Forelimb muscle (tissue), 1 donor: ENCODE measurements around the gene GALNT17. TPM values are rescaled to one million over a fixed set of nuclear protein-coding genes. Genes with fewer than 3 reads are reported as not detected.

ENCODE experiments used
- DNase-seq: peaks from one replicate; pipeline ENCODE4 v3.0.0-alpha.2; 2013; ENCODE audit warnings: low read depth
- polyA plus RNA-seq: library from polyadenylated mRNA; unstranded; fragments of 120-200 nt; gene quantifications from one replicate; pipeline ENCODE4 v1.2.1, GENCODE V29; 2013; ENCODE audit not compliant: insufficient read length

The GALNT17 gene
- polyA plus RNA-seq, 1 donor = 35.4 TPM

- DNase-seq = no peak
Observed at GRCh38 chr7:71504697-71505441, 372.9 kb downstream of the GALNT17 start.

DNA sequence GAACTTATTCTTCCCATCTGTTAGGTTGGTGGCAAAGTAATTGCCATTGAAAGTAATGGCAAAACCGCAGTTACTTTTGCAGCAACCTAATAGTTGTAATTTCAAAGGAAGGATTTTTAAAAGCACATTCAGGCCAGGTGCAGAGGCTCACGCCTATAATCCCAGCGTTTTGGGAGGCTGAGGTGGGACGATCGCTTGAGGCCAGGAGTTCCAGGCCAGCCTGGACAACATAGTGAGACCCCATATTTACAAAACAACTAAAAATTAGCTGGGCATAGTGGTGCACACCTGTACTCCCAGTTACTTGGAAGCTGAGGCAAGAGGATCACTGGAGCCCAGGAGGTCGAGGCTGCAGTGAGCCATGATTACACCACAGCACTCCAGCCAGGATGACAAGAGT is 374.9 kb downstream of the GALNT17 start:
- no peak for DNase-seq

GRCh38 chr7:71507680-71508602 is 376.0 kb downstream of the GALNT17 start:
- no peak for DNase-seq

DNA sequence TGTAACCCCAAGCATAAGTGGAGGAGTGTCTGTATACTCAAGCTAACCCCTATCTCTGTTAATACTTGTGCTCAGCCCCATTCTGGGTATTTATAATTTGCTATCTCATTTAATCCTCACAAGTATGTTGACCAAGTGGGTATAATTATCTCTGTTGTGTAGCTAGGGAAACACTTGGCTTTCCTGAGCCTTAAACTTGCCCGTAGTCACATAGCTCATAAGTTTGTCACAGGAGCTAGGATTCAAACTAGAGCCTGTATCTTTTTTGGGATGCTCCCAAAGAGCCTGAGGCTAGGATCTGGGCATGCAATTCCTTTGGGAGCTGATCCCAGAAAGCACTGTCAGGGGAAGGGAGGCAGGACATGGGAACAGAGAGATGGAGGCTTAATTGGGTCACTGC is 377.4 kb downstream of the GALNT17 start:
- DNase-seq = no peak

DNA sequence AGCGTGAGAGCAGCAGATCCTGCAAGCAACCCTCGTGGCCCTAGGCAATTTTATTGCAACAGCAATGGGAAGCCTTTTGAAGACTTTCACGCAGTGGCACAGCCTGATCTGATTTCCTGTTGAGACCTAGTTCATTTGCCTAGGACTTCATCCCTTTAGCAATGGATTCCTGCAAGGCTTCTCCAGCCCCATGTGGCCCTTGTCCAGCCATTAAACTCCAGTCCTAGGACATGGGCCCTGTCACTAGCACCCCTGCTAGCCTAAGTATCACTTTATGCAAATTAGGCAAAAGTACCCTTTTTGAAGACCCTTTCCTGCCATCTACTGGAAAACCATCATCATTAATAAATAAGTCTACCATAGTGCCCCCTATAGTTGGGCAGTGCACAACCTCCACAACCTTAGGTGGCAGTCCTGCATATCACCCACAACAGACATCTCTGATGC is 379.4 kb downstream of the GALNT17 start:
- no peak for DNase-seq

DNA sequence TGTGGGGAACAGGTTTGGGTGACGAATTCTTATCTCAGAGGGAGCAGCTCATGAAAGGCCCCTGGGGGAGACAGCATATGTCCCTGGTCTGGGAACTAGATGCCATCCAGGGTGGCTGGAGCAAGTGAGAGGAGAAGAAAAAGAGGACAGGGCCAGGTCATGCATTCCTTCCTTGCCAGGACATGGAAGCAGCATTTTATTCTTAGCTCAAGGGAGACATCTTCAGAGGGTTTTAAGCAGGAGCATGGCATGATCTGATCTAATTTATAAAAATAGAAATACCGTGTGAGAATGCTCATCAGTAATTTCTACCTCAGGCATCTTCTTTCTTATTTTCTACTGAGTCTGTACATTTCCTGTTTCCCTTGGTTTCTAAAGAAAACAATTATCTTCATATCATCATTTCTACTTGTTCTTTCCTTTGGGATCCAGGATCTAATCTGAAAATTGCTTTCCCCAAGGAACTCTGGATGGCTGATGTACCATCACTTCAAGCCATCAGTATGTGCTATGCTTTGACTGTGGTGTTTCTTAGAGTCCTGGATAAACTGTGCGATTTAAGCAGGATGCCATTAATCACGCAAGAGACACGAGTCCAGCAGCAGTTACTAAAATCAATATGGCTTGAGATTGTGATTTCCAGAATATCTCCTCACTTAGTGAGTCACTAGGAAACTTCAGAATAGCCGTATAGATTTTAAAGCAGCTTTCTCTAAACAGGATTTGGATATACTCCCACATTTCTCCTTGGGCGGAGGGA is 386.2 kb downstream of the GALNT17 start:
- no peak for DNase-seq

DNA sequence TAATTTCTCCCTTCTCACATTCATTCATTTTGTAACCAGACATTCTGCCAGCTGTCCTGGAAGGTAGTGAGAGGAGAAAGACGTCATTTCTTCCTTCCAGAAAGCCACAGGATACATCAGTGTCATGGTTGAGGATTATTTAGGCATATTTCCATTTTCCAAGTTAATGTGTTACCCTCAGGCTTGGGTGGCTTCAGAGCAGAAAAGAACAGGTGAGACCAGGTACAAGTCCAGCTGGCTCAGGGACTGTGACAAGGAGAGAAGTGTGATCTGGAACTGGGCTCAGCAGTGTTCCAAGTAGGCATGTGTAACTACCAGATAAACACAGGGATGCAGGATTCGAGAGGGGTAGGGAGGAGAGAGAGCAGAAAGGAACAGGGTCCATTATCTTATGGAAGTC is 386.9 kb downstream of the GALNT17 start:
- DNase-seq = no peak

GRCh38 chr7:71521506-71521905 is 389.6 kb downstream of the GALNT17 start:
- DNase-seq = no peak

GRCh38 chr7:71526106-71526505 is 394.2 kb downstream of the GALNT17 start:
- no peak for DNase-seq

- no peak for DNase-seq
Observed at GRCh38 chr7:71527213-71527612, 395.3 kb downstream of the GALNT17 start.

DNA sequence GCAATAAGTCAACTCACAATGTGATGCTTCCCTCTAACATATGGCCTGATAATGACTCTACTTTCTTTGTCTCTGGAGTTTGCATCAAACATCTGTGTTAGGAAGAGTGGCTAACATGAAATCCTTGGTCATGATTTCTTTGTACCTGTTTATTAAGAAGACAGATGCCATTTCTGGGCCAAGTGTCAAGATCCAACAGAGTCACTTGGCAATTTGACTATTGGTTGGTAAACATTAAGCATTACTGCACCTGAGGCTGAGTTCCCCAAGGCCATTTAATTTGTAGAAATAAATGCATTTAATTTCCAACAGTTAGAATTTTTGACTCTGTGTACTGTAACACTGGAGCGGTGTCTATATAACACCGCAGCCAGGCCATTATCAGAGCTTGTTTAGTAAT is 403.7 kb downstream of the GALNT17 start:
- no peak for DNase-seq

- DNase-seq = no peak
Observed at GRCh38 chr7:71538210-71538609, 406.3 kb downstream of the GALNT17 start.

DNA sequence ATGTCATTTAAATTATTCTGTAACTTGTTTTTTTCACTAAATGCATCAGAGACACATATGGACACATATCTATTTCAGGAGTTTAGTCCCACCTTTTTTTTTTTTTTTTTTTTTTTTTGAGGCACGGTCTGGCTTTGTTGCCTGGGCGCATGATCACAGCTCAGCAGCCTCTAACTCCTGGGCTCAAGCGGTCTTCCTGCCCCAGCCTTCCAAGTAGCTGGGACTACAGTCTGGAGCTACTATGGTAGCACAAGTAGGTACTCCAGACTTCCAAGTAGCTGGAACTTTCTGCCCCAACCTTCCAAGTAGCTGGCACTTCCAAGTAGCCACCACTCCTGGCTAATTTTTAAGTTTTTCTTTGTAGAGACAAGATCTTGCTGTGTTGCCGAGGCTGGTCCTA is 407.7 kb downstream of the GALNT17 start:
- DNase-seq = no peak

- no peak for DNase-seq
Observed at GRCh38 chr7:71541707-71542353, 409.9 kb downstream of the GALNT17 start.

DNA sequence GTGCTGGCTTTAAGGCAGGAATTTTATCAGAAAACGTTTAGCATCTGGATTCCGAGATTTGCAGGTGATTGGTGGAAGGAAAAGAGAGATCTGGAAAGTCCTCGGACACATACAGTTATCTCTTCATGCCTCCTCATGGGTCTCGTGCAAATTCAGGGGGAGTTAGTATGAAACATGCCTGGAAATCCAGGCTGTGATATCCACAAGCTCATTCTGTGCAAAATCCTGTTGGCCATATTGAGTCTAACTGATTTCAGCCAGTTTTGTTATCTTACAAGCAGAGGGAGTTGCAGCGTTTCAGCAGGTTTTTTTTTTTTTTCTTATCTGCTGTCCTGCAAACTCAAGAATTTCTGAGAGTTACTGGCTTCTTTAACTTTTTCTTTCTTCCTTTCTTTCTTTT is 411.5 kb downstream of the GALNT17 start:
- DNase-seq = no peak

GRCh38 chr7:71544816-71545215 is 412.9 kb downstream of the GALNT17 start:
- DNase-seq = no peak

GRCh38 chr7:71547426-71547825 is 415.5 kb downstream of the GALNT17 start:
- no peak for DNase-seq

- no peak for DNase-seq
Observed at GRCh38 chr7:71548746-71549145, 416.8 kb downstream of the GALNT17 start.

DNA sequence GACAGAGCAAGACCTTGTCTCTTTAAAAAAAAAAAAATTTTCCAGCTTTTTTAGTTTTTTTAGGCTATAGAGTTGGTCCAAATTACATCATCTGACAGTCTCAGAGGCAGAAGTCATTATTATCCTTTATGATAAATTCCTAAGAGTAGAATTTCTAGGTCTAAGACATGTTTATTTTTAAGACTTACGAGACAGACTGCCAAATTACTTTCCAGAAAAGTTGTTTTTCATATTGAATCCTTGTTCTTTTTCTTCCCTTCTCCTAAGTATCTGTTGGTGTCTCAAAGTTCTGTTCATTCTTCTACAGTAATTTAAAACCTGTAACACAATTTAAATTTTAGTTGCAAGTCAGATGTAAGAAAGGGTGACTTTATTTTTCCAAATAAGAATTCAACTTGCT is 421.4 kb downstream of the GALNT17 start:
- peak; percentile 65 for DNase-seq

DNA sequence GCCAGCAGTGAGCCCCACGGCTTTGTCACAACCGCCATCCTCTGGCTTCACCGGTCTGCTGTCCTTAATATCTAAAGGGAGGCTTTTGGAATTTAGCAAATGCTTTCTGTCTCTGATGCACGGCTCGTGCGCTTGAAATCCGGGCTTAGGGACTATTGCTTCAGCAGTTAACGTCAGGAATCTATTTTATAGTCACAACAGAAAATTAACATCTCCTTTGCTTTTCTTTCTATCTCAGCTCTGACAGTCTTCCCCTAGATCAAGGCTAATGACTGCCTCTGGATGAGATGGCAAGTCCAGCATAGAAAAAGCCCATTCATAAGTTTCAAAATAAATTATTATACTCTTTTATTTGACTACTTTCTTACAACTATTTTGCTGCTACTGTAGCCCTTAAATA is 423.8 kb downstream of the GALNT17 start:
- DNase-seq = no peak

- DNase-seq = no peak
Observed at GRCh38 chr7:71558806-71559613, 427.1 kb downstream of the GALNT17 start.
